NCI-H187 treated with DMSO at 0.1 percent for 48 hours (cell line): ENCODE results near the gene ABHD6.
"Not testable (repeated sequence)": the region's sequence is repeated elsewhere in the genome, so short reads cannot be mapped to it uniquely, and the experiment has no call there.

Experiments used
- DNase-seq: peaks from one replicate; lab custom pipeline; 2025; lab: John Stamatoyannopoulos, UW

The ABHD6 gene, protein sequence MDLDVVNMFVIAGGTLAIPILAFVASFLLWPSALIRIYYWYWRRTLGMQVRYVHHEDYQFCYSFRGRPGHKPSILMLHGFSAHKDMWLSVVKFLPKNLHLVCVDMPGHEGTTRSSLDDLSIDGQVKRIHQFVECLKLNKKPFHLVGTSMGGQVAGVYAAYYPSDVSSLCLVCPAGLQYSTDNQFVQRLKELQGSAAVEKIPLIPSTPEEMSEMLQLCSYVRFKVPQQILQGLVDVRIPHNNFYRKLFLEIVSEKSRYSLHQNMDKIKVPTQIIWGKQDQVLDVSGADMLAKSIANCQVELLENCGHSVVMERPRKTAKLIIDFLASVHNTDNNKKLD

DNA sequence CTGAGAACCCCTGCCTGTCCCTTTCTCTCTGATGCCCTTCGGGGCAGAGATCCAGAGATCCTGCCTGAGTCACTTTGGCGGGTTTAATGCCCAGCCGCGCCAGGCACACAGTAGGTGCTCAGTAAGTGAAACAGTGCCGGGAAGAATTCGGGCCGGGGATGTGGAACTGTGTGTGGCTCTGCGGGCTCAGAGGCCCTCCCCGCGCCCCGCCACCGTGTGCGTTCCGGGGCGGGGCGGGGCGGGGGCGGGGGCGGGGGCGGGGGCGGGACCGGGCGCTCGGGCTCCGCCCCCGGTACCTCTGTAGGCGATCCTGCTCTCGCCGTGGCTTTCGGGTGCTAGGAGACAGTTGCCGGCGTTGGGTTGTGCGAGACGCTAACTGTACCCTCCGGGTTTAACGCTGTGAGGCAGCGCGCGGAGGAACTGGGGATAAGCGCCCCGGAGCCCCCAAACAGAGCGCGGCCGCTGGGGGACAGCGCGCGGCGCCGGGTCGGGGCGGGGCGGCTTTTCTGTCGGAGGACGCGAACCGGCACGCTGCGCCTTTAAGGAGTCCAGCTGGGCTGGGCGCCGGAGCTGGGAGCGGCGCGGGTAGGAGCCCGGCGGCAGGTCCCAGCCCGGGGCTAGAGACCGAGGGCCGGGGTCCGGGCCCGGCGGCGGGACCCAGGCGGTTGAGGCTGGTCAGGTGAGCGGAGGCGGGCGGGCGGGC lies at the start of gene ABHD6:
Gene ABHD6 (plus strand): TSS at position 555 of the 703 bp plus-strand sequence. CDS start 18,795 bp downstream, outside the sequence.
- DNase-seq: no peak

GRCh38 chr3:58188173-58188564 lies 49.4 kb upstream of the ABHD6 start:
- DNase-seq: no peak

GRCh38 chr3:58188921-58189451 lies 48.6 kb upstream of the ABHD6 start:
- no peak for DNase-seq

DNA sequence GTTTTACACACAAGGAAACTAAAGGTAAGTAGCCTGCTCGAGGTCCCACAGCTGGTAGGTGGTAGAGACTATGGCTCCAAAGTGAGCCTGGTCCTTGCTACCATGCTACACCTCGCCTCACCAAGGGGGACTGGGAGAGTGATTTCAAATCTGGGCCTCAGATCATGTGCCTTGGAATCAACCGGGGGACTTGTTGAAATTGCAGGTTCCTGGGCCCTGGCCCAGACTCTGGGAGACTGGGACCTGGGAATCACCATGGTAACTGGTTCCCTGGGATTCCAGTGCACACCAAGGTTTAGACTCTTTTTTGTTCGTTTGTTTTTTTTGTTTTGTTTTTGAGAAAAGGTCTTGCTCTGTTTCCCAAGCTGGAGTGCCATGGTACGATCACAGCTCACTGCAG lies 47.9 kb upstream of the ABHD6 start:
- DNase-seq: no peak

GRCh38 chr3:58190291-58190690 lies 47.3 kb upstream of the ABHD6 start:
- no peak for DNase-seq

DNA sequence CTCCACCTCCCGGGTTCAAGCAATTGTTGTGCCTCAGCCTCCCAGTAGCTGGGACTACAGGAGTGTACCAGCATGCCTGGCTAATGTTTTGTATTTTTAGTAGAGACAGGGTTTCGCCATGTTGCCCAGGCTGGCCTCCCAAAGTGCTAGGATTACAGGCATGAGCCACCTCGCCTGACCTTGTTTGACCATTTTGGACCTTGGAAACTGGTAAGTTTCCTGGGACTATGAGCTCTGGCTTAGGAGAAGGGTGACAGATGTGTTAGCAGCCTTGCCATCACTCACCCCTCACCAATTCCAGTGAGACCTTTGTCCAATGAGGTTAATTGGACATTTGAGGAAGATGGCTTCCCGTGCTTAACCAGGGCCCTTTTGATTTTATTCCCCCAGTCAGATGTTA lies 46.7 kb upstream of the ABHD6 start:
- no peak for DNase-seq

- DNase-seq: no peak
Measured at GRCh38 chr3:58191361-58191991, 46.1 kb upstream of the ABHD6 start.

DNA sequence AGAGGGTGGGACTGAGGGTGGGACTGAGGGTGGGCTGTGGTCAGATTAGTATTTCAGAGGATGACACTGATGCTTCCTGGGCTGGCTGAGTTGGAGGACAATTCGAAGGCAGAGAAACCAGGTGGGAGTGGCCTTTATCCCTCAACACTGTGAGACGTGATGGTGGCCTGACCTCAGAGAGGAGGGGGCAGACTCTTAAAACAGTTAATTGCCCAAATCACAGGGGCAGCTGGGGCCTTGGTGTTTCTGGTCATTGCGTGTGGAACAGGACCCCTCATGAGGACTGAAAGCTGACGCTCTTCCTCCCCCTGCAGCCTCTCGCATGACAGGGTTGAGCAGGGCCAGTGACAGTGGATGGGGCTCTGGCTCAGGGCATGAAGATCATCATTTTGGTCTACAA lies 45.5 kb upstream of the ABHD6 start:
- no peak for DNase-seq

DNA sequence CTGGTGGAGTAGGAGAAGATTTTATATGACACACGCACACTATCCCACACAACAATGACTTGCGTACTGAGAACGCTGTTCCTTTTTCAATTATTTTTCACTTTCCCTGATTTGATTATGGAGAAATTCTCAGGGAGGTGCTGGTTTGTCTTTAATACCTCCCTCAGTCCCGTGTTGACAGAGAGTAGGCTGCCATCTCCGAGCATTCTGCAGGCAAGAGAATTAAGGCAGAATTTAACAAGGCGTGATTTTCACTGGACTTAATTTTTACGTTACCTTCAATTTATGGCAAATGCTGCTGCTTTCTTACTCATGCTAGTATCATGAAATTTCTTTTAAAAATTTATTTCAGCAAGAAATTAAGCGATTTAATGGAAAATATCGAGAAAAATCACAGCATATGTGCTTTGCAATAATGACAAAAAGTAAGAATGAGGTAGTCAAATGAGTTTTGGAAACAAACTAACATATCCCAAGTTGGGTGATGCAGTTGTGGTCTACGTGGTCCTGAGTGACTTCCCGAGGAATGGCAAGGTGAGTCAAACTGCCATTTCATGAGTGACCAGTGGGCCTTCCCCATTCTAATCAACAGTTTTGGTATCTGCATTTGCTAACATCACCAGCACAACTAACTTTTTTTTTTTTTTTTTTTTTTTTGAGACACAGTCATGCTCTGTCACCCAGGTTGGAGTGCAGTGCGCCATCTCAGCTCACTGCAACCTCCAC lies 43.7 kb upstream of the ABHD6 start:
- DNase-seq: no peak

DNA sequence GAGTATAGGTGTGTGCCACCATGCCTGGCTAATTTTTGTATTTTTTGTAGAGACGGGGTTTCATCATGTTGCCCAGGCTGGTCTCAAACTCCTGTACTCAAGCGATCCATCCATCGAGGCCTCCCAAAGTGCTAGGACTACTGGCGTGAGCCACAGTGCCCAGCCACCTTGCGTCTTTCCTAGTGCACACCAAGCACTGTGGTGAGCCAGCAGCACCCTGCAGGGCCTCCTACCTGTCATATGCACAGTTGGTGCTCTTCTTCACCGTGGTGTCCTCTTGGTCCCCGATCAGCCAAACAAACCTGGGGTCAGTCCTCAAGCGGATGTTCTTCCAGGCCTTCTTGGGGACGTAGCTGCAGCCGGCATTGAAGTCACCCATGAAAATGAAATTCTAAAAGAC lies 40.0 kb upstream of the ABHD6 start:
- DNase-seq: no peak

DNA sequence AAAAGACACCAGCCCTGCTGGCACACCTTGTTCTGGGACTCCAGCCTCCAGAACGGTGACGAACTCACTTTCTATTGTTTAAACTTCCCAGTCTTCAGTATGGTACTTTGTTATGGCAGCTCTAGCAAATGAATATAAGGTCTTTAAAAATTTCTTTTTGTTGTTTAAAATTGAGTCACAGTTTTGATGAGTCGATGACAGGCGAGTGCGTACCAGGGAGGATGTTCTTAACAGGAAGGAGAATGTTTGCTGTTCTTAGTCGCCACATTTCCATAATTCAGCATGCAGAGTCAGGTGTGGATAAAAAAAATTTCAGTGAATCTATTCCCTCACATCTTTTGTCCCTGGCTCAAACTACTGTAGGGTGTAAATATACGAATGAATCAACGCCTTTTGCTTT lies 39.2 kb upstream of the ABHD6 start:
- DNase-seq: no peak

- DNase-seq: no peak
Measured at GRCh38 chr3:58198804-58199203, 38.8 kb upstream of the ABHD6 start.

GRCh38 chr3:58200121-58200709 lies 37.4 kb upstream of the ABHD6 start:
- no peak for DNase-seq

DNA sequence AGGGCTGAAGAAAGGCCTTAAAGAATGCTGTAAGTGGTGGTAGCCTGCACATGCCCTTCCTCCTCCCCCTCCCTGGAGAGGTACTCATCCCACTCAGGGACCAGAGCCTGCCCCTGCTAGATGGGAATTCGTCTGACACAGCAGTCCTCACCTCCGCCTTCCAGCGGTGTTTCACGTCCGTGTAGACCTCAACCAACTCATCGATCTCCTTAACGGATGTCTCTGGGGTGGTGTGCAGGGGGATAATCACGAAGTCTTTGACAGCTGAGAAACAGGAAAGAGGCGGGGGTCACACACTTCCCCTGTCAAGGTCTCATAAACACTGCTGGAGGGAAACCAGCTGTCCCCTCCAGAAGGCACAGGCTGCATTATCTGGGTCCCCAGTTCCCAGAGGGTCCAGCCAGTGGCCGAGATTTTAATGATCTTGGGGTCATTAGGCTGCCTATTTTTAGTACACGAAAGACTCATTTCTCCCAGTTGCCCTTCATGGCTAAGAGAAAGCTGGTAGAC lies 36.7 kb upstream of the ABHD6 start:
- DNase-seq: no peak

DNA sequence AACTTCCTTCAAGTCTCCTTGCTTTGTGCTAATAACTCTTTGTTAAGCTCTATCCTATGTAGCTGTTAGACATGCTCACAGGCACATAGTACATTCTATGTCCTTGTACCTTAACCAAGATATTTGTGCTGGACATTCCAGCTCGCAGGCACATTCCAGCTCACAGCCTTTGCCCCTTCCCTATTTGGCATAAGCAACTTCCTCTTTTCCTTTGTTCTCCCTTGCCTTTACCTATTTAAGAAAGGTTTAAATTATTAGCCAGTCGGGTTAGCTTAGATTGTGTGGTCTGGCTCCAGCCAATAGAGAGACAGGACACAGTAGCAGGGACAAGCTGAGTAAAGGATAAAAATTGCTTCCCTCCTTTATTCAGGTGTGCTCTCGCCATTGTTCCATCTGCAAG lies 36.1 kb upstream of the ABHD6 start:
- DNase-seq: not testable (repeated sequence)

DNA sequence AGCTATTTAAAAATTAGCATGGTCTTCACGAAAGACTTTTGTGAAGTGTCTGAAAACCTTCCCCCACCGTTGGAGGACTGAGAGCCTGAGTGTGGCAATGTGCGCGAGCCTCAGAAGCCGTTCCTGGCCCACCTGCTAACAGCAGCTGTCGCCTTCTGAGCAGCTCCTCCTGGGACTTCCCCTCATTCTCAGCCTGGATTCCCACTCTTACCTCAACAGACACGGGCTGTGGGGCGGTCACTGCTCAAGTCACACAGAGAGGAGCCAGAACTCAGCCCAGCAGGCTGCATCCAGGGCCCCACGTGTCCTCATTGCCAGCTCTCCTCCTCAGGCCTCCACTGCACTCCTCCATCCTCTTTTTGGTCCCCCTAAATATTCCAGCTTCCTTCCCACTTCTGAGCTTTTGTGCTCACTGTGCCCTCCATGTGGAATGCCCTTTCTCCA lies 34.7 kb upstream of the ABHD6 start:
- no peak for DNase-seq

- no peak for DNase-seq
Measured at GRCh38 chr3:58203541-58203940, 34.1 kb upstream of the ABHD6 start.

DNA sequence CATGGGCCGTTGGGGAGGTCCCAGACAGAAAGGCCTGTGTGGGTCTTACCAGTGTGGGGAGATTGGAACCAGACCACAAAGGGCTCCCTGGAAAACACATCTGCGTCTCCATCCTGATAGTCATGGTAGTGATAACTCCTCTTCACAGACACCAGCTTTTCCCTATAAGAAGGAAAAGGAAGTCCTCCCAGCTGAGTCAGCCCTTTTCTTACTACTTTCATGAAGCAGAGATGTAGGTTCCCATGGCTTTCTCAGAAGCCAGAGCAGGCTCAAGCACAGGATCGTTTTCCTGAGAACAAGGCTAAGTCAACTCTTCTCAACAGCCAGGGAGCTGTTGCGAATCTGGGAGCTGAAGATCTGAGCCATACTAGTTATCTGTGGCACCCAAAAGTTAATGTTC lies 32.9 kb upstream of the ABHD6 start:
- no peak for DNase-seq

DNA sequence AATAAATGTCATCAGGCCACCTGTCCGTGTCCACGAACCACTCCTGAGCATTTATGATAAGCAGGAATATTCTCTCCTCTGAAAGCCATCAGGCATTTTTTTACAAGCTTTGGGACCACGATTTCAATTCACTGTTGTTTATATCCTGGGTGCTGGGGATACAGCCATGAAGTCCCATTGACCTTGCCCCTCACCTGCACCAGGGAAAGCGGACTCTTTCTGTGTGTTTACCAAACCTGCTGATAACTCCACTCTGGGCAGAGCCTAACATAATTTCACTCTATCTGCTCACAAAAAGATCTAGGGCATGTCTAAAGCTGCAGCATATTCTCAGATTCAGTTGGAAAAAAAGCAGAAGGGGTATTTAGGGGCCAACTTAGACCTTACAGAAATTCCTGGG lies 31.6 kb upstream of the ABHD6 start:
- no peak for DNase-seq

DNA sequence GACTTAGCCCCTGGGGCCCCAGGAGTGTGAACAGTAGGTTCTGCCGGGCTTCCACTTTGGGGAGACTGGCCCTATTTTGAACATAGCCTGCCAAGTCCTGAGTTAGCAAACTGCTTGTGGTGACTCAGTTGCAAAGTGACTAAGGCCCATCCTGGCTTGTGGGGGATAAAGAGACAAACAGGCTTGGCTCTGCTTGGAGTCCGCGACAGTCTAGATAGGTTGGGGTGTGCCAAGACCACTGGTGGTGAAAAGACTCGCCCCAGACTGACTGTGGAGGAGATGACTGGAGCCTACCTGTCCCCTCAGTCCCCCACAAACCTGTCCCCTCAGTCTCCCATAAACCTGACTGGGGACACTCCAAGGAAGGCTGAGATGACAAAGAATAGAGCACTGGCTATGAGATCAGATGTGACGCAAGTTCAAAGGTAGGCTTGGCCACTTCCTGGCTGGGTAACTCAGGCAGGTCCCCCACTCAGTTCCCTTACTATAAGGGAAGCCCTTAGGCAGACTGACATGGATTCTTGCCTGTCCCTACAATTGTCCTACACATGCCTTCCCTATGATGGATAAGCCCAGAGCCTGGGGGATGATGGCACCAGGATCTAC lies 31.1 kb upstream of the ABHD6 start:
- no peak for DNase-seq

DNA sequence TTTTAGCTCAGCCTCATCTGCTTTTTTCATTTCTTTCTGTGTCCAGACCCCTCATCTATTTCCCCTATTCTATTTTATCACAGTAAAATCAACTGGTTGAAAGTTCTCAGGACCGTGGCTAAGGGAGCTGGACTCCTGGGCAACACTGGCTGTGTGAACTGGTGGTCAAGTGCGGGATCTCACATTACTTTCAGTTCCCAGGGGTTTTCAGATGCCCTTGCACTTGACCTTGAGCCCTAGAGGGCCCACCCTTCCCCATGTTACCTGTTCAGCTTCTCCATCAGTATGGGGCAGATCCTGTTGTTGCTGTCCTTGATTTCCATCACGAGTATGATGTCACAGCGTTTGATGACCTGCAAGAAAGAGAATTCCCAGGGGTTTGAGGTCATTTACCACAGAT lies 29.6 kb upstream of the ABHD6 start:
- DNase-seq: no peak
